KMS-11 (cell line): ENCODE measurements around the gene ME1.

Experiments
- H2AFZ ChIP-seq: fragments of 200-600 bp; sonication (generic); 2 replicates; pipeline ENCODE4 v1.6.1; 2016; ENCODE audit warnings: antibody characterized with exemption, mixed run types, low read depth
- H3K27ac ChIP-seq: fragments of 200-600 bp; sonication (generic); 2 replicates; pipeline ENCODE4 v1.6.1; 2016; ENCODE audit warnings: mild to moderate bottlenecking, mixed run types
- H3K27me3 ChIP-seq: fragments of 200-600 bp; sonication (generic); 2 replicates; pipeline ENCODE4 v1.6.1; 2017; ENCODE audit warnings: mild to moderate bottlenecking, low read depth, mixed run types, moderate library complexity; ENCODE audit not compliant: insufficient read depth
- H3K36me3 ChIP-seq: fragments of 200-600 bp; sonication (generic); 2 replicates; pipeline ENCODE4 v1.6.1; 2017; ENCODE audit warnings: mild to moderate bottlenecking, mixed run types; ENCODE audit not compliant: insufficient read depth
- H3K4me1 ChIP-seq: fragments of 200-600 bp; sonication (generic); 2 replicates; pipeline ENCODE4 v1.6.1; 2016; ENCODE audit warnings: mild to moderate bottlenecking, low read depth, mixed run types; ENCODE audit not compliant: poor library complexity, severe bottlenecking
- H3K4me2 ChIP-seq: fragments of 200-600 bp; sonication (generic); 2 replicates; pipeline ENCODE4 v1.7.0; 2016; ENCODE audit warnings: mild to moderate bottlenecking, mixed run types
- H3K4me3 ChIP-seq: fragments of 200-600 bp; sonication (generic); IDR thresholded peaks from 2 replicates; pipeline ENCODE4 v1.6.1; 2017; ENCODE audit warnings: low read depth, low read length, mixed read lengths; ENCODE audit not compliant: insufficient read depth
- H3K79me2 ChIP-seq: fragments of 200-600 bp; sonication (generic); 2 replicates; pipeline ENCODE4 v1.6.1; 2016; ENCODE audit warnings: low read depth, mixed run types; ENCODE audit not compliant: insufficient read depth
- H3K9ac ChIP-seq: fragments of 200-600 bp; sonication (generic); 2 replicates; pipeline ENCODE4 v1.6.1; 2016; ENCODE audit warnings: mild to moderate bottlenecking, mixed run types
- H4K20me1 ChIP-seq: fragments of 200-600 bp; sonication (generic); 2 replicates; pipeline ENCODE4 v1.6.1; 2016; ENCODE audit warnings: mild to moderate bottlenecking, mixed run types; ENCODE audit not compliant: insufficient read depth
- TF ChIP-seq, protein P1 (sequence below): fragments of 200-600 bp; sonication (generic); conservative IDR thresholded peaks from 2 replicates; pipeline ENCODE4 v1.6.1; 2017; ENCODE audit warnings: low read depth, mild to moderate bottlenecking, antibody characterized with exemption, low read length, moderate library complexity, mixed read lengths

The ME1 gene

DNA sequence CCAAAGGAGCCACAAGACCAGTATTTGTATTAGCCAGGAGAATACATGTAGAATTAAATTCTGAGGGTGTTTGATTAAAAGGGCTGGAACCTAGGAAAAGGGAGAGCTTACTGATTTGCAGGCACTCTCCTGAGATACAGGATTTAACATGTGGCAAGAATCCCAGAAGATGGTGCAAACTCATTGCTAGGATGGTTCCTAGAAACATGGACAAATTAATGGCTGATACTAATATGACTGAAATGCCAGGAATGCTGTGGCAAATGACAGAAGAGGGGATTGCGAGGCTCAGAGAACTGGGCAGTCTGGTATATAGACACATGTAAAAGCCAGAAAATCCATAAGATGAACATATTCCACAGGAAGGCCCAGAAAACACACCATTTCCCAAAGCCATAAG is 119.6 kb downstream of the ME1 start:
- H3K4me2 ChIP-seq = no peak overlapping the region
- TF ChIP-seq, protein P1, sequence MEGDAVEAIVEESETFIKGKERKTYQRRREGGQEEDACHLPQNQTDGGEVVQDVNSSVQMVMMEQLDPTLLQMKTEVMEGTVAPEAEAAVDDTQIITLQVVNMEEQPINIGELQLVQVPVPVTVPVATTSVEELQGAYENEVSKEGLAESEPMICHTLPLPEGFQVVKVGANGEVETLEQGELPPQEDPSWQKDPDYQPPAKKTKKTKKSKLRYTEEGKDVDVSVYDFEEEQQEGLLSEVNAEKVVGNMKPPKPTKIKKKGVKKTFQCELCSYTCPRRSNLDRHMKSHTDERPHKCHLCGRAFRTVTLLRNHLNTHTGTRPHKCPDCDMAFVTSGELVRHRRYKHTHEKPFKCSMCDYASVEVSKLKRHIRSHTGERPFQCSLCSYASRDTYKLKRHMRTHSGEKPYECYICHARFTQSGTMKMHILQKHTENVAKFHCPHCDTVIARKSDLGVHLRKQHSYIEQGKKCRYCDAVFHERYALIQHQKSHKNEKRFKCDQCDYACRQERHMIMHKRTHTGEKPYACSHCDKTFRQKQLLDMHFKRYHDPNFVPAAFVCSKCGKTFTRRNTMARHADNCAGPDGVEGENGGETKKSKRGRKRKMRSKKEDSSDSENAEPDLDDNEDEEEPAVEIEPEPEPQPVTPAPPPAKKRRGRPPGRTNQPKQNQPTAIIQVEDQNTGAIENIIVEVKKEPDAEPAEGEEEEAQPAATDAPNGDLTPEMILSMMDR = no peak
- no peak overlapping the region for H3K4me3 ChIP-seq
- no peaks in the 10 kb centered on the region for H3K36me3 ChIP-seq
- no peaks in the 10 kb centered on the region for H3K27me3 ChIP-seq
- no peak overlapping the region for H3K27ac ChIP-seq
- peaks cover 21% of the 10 kb centered on the region for H3K4me1 ChIP-seq
- no peaks in the 10 kb centered on the region for H3K79me2 ChIP-seq
- H3K9ac ChIP-seq = no peak overlapping the region
- no peak overlapping the region for H2AFZ ChIP-seq
- no peaks in the 10 kb centered on the region for H4K20me1 ChIP-seq

DNA sequence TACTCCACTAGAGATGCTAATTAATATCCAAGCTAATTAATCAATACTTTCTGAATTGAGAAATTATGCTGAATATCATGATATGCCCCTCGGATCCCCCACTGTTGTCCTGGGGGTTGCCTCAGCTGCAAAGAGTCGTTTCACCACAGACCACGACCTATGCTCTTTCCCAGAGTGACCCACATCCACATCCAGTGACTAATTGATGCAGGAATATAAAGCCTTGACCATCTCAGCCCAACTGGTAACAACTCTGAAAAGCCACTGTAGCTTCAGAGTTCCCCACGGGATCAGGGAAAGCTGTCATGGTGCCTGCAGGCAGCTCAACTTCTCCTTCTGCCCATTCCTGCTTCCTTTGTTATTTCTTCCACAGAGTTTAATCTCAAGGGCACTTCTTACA is 120.8 kb downstream of the ME1 start:
- Histone ChIP-seq H3K9ac (no peak overlapping the region), H2AFZ (no peak overlapping the region), H4K20me1 (no peaks in the 10 kb centered on the region), H3K4me1 (peaks cover 21% of the 10 kb centered on the region), H3K4me3 (no peak overlapping the region), H3K27me3 (no peaks in the 10 kb centered on the region), H3K36me3 (no peaks in the 10 kb centered on the region), H3K4me2 (no peak overlapping the region), H3K27ac (no peak overlapping the region), H3K79me2 (no peaks in the 10 kb centered on the region)
- TF ChIP-seq, protein P1 = no peak

DNA sequence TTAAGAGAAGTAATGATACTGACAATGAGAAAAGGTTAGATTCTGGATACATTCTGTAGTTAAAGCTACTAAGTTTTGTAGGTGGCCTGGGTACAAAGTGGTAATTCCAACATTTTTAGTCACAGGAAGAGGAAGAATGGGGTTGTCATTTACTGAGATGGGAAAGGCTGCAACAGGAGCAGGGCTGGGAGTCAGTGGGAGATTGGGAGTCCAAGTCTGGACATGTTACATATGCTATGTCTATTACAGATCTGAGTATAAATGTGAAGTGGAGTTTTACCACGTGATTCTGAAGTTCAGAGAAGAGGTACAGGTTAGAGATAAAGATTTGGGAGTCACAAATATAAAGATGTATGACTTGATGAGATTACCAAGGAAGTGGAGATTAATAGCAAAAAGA is 121.5 kb downstream of the ME1 start:
- H3K27me3 ChIP-seq = no peaks in the 10 kb centered on the region
- H3K79me2 ChIP-seq = no peaks in the 10 kb centered on the region
- H3K4me1 ChIP-seq = peaks cover 21% of the 10 kb centered on the region
- H4K20me1 ChIP-seq = no peaks in the 10 kb centered on the region
- no peak overlapping the region for H3K27ac ChIP-seq
- H2AFZ ChIP-seq = no peak overlapping the region
- H3K4me2 ChIP-seq = no peak overlapping the region
- TF ChIP-seq, protein P1 = no peak
- H3K9ac ChIP-seq = no peak overlapping the region
- H3K36me3 ChIP-seq = no peaks in the 10 kb centered on the region
- H3K4me3 ChIP-seq = no peak overlapping the region

DNA sequence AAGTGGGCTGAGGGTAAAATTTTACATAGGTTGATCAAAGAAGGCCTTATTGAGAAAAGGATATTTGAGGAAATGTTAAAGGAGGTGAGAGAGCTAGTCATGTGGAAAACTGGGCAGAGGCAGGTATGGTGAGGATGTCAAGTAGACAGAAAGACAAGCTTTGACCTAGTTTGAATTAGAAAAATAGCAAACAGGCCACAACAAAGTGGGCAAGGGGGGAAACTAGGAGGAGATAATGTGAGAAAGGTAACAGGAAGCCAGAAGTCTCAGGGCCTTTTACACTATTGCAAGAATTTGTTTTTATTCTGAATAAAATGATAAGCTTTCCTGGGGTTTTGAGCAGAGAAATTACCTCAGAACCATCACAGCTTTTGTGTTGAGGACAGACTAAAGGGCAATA is 122.0 kb downstream of the ME1 start:
- Histone ChIP-seq H3K4me1 (peaks cover 17% of the 10 kb centered on the region), H3K27me3 (no peaks in the 10 kb centered on the region), H3K4me3 (no peak overlapping the region), H3K36me3 (no peaks in the 10 kb centered on the region), H3K27ac (no peak overlapping the region), H2AFZ (no peak overlapping the region), H3K4me2 (no peak overlapping the region), H4K20me1 (no peaks in the 10 kb centered on the region), H3K79me2 (no peaks in the 10 kb centered on the region), H3K9ac (no peak overlapping the region)
- TF ChIP-seq, protein P1 = no peak
